Prostate gland (tissue), 2 donors: ENCODE measurements around the gene M1AP. TPM values are rescaled to one million over a fixed set of nuclear protein-coding genes. Genes with fewer than 3 reads are reported as not detected.

Experiments used
- DNase-seq: peaks from one replicate; pipeline ENCODE4 v3.0.0-alpha.2; 2019; ENCODE audit warnings: low spot score
- H3K27ac ChIP-seq, 2 donors: fragments of 200-600 bp; sonication (generic); 2 replicates each; pipeline ENCODE4 v1.5.1; 2017 to 2019
- H3K27me3 ChIP-seq: fragments of 200-600 bp; sonication (generic); replicated peaks from 2 replicates; pipeline ENCODE4 v1.5.1; 2019; ENCODE audit not compliant: insufficient read depth
- H3K36me3 ChIP-seq, 2 donors: fragments of 200-600 bp; sonication (generic); 1 replicate in 1 of 2; 2 replicates in 1 of 2; pipeline versions ENCODE4 v1.5.1 to v1.8.1; 2017 to 2019
- H3K4me1 ChIP-seq: fragments of 200-600 bp; sonication (generic); replicated peaks from 2 replicates; pipeline ENCODE4 v1.5.1; 2019
- H3K4me3 ChIP-seq, 2 donors: fragments of 200-600 bp; sonication (generic); 2 replicates each; pipeline ENCODE4 v1.5.1; 2017 to 2019
- H3K9me3 ChIP-seq: fragments of 200-600 bp; sonication (generic); 2 replicates; pipeline ENCODE4 v1.5.1; 2017
- CTCF ChIP-seq, 4 experiments: fragments of 200-600 bp in 2 of 4; fragments of 450-650 bp in 2 of 4; sonication (generic) in 2 of 4; IDR thresholded peaks; 1 replicate in 3 of 4; 2 replicates in 1 of 4; pipeline ENCODE4 v1.5.1; 2016 to 2019; ENCODE audit warnings: antibody characterized with exemption in 4 of 4, mild to moderate bottlenecking in 2 of 4, moderate library complexity in 2 of 4
- POLR2A ChIP-seq: fragments of 450-650 bp; IDR thresholded peaks from one replicate; pipeline ENCODE4 v1.6.1; 2016; ENCODE audit warnings: antibody characterized with exemption, mild to moderate bottlenecking
- POLR2AphosphoS5 ChIP-seq: sonication (generic); formaldehyde crosslinking; IDR thresholded peaks from one replicate; pipeline ENCODE4 v1.6.1; 2017; ENCODE audit warnings: antibody characterized with exemption
- WGBS: methylation state at CpG from one replicate; pipeline ENCODE4 v1.1.5; 2018; 5-methylcytosine and 5-hydroxymethylcytosine counted together
- intact Hi-C: fragments of 100-400 bp; cut with DNase I; formaldehyde crosslinking; loops from one replicate; pipeline ENCODE4 v1.14.2; 2022
- total RNA-seq, 2 donors: library from RNA; depleted of rRNA; stranded (reverse); fragments of >200 nt; gene quantifications; one replicate each; pipeline ENCODE4 v1.1.0, GENCODE V29; 2016

M1AP gene
- total RNA-seq, 2 donors from 2014 or later = 0.18 to 10.9 TPM

- intact Hi-C loops = no loop called here
- no peak for DNase-seq
- 18% methylated on average over 53 of the region's 58 CpGs for WGBS
Observed at GRCh38 chr2:74554820-74555531, 93.2 kb downstream of the M1AP start.

GRCh38 chr2:74553892-74554819 is 94.0 kb downstream of the M1AP start, which contains the start of the genes DOK1 and LOXL3:
Gene DOK1 (plus strand): TSS chr2:74554720. CDS start chr2:74554755, 35 bp downstream.
Gene LOXL3 (minus strand): TSS chr2:74553942. CDS start chr2:74552634, 1,308 bp downstream.
- intact Hi-C loops = no loop called here
- DNase-seq = peak; percentile 61
- 1% methylated on average over 33 of the region's 73 CpGs for WGBS
- TF ChIP-seq POLR2AphosphoS5 (no peak), CTCF (IDR thresholded peaks at IDR 0.05) (no peak)
- no peaks in the 10 kb centered on the region for H3K27me3 ChIP-seq
- H3K4me1 ChIP-seq = no peaks in the 10 kb centered on the region
- H3K4me3 ChIP-seq = peak within 1 kb of the TSS; percentile 55 to 71
- no peaks in the 10 kb centered on the region for H3K36me3 ChIP-seq
- peak within 1 kb of the TSS; percentile 67 to 77 for H3K27ac ChIP-seq
- no peaks in the 10 kb centered on the region for H3K9me3 ChIP-seq

More at GRCh38 chr2:74554820-74555531, 93.2 kb downstream of the M1AP start:
- Histone ChIP-seq H3K27me3 (no peaks in the 10 kb centered on the region), H3K4me3 (peak overlapping the region; percentile 55 to 71), H3K9me3 (no peaks in the 10 kb centered on the region), H3K36me3 (no peaks in the 10 kb centered on the region), H3K4me1 (no peaks in the 10 kb centered on the region), H3K27ac (peak overlapping the region; percentile 67 to 77)
- TF ChIP-seq CTCF (IDR thresholded peaks at IDR 0.05) (no peak), POLR2AphosphoS5 (no peak), POLR2A (no peak)

GRCh38 chr2:74552914-74553811 is 95.0 kb downstream of the M1AP start:
- Histone ChIP-seq H3K4me3 (peak overlapping the region; percentile 55 to 71), H3K27ac (no peak overlapping the region), H3K36me3 (no peaks in the 10 kb centered on the region), H3K27me3 (no peaks in the 10 kb centered on the region), H3K9me3 (no peaks in the 10 kb centered on the region), H3K4me1 (no peaks in the 10 kb centered on the region)
- intact Hi-C loops = no loop called here
- TF ChIP-seq CTCF (IDR thresholded peaks at IDR 0.05) (no peak), POLR2AphosphoS5 (no peak), POLR2A (no peak)
- whole genome bisulfite sequencing = 51% methylated on average over 26 of the region's 27 CpGs
- DNase-seq = no peak

GRCh38 chr2:74551942-74552913 is 95.9 kb downstream of the M1AP start:
- H3K9me3 ChIP-seq = no peaks in the 10 kb centered on the region
- H3K36me3 ChIP-seq = no peaks in the 10 kb centered on the region
- H3K27ac ChIP-seq = no peak overlapping the region
- no peaks in the 10 kb centered on the region for H3K4me1 ChIP-seq
- no peak overlapping the region for H3K4me3 ChIP-seq
- no peak for TF ChIP-seq POLR2A
- no peaks in the 10 kb centered on the region for H3K27me3 ChIP-seq
- no peak for DNase-seq
- intact Hi-C loops = no loop called here
- WGBS = 83% methylated on average over 21 of the region's 21 CpGs
